GM19099 (cell line): Measurements from ENCODE around the gene TMEM269.

ENCODE experiments used
- POLR2A ChIP-seq: IDR thresholded peaks from 3 replicates; pipeline ENCODE4 v1.6.1; 2011; ENCODE audit warnings: low read depth; ENCODE audit not compliant: insufficient read length; ENCODE audit errors: extremely low read depth

The TMEM269 gene

GRCh38 chr1:42845866-42846256, 61.1 kb downstream of the TMEM269 start:
- no peak for TF ChIP-seq POLR2A

- peak; percentile 79 for TF ChIP-seq POLR2A
Observed at GRCh38 chr1:42846257-42847110, 61.7 kb downstream of the TMEM269 start, which contains the start of gene ZNF691. Gene ZNF691 (plus strand): TSS chr1:42846613. CDS start chr1:42849659, 3,046 bp downstream.

- TF ChIP-seq POLR2A: no peak
Observed at GRCh38 chr1:42847111-42847595, 62.4 kb downstream of the TMEM269 start.

GRCh38 chr1:42847721-42848460, 63.1 kb downstream of the TMEM269 start:
- TF ChIP-seq POLR2A: no peak

- TF ChIP-seq POLR2A: no peak
Observed at GRCh38 chr1:42848823-42849537, 64.2 kb downstream of the TMEM269 start.

GRCh38 chr1:42849944-42850343, 65.2 kb downstream of the TMEM269 start:
- no peak for TF ChIP-seq POLR2A
